ENCODE results near the gene B4GALNT1.
"Not testable (repeated sequence)": the region's sequence is repeated elsewhere in the genome, so short reads cannot be mapped to it uniquely, and the experiment has no call there.

B4GALNT1 gene

GRCh38 chr12:57637364-57637763 is 4.4 kb upstream of the B4GALNT1 start:
- DNase-seq (ENCODE audit: low spot score), result no peak

- not testable (repeated sequence) for DNase-seq (ENCODE audit: low spot score)
These were observed 3.7 kb upstream of the B4GALNT1 start for GRCh38 chr12:57636731-57637130.

GRCh38 chr12:57632073-57632957 is 686 bp downstream of the B4GALNT1 start:
- no peak for DNase-seq (ENCODE audit: low spot score)

GRCh38 chr12:57631566-57632072 is 1.4 kb downstream of the B4GALNT1 start:
- DNase-seq (ENCODE audit: low spot score), result no peak

GRCh38 chr12:57630891-57631433 is 2.0 kb downstream of the B4GALNT1 start:
- no peak for DNase-seq (ENCODE audit: low spot score)

GRCh38 chr12:57629897-57630471 is 3.0 kb downstream of the B4GALNT1 start:
- DNase-seq (ENCODE audit: low spot score), result no peak

- DNase-seq (ENCODE audit: low spot score), result no peak
These were observed 4.5 kb downstream of the B4GALNT1 start for GRCh38 chr12:57628280-57629191.

- DNase-seq (ENCODE audit: low spot score), result no peak
These were observed 5.3 kb downstream of the B4GALNT1 start for GRCh38 chr12:57627501-57628279.

GRCh38 chr12:57626921-57627445 is 6.0 kb downstream of the B4GALNT1 start:
- DNase-seq (ENCODE audit: low spot score), result no peak

GRCh38 chr12:57626111-57626920 is 6.7 kb downstream of the B4GALNT1 start:
- no peak for DNase-seq (ENCODE audit: low spot score)

- no peak for DNase-seq (ENCODE audit: low spot score)
These were observed 7.6 kb downstream of the B4GALNT1 start for GRCh38 chr12:57625261-57626032.

GRCh38 chr12:57624441-57625220 is 8.4 kb downstream of the B4GALNT1 start:
- DNase-seq (ENCODE audit: low spot score), result no peak

GRCh38 chr12:57623811-57624390 is 9.1 kb downstream of the B4GALNT1 start:
- DNase-seq (ENCODE audit: low spot score), result no peak

- DNase-seq (ENCODE audit: low spot score), result no peak
These were observed 9.6 kb downstream of the B4GALNT1 start for GRCh38 chr12:57623385-57623784.

- DNase-seq (ENCODE audit: low spot score), result no peak
These were observed 10.4 kb downstream of the B4GALNT1 start for GRCh38 chr12:57622293-57623245.

GRCh38 chr12:57621497-57622292 is 11.3 kb downstream of the B4GALNT1 start:
- DNase-seq (ENCODE audit: low spot score), result peak; percentile 36
